ENCODE data around the gene AP2B1.

AP2B1 gene

GRCh38 chr17:35766489-35766877 lies 179.4 kb downstream of the AP2B1 start:
- TF ChIP-seq REST (IDR thresholded peaks at IDR 0.05; ENCODE audit: low read depth) (no peak), MAX (IDR thresholded peaks at IDR 0.05) (no peak), TEAD4 (IDR thresholded peaks at IDR 0.05) (no peak), EP300 (IDR thresholded peaks at IDR 0.05; ENCODE audit: borderline replicate concordance) (no peak), FOXM1 (IDR thresholded peaks at IDR 0.05; ENCODE audit: borderline replicate concordance, low read depth) (no peak), NFIC (IDR thresholded peaks at IDR 0.05) (no peak), ZBTB7A (IDR thresholded peaks at IDR 0.05; ENCODE audit: low read depth) (no peak)

DNA sequence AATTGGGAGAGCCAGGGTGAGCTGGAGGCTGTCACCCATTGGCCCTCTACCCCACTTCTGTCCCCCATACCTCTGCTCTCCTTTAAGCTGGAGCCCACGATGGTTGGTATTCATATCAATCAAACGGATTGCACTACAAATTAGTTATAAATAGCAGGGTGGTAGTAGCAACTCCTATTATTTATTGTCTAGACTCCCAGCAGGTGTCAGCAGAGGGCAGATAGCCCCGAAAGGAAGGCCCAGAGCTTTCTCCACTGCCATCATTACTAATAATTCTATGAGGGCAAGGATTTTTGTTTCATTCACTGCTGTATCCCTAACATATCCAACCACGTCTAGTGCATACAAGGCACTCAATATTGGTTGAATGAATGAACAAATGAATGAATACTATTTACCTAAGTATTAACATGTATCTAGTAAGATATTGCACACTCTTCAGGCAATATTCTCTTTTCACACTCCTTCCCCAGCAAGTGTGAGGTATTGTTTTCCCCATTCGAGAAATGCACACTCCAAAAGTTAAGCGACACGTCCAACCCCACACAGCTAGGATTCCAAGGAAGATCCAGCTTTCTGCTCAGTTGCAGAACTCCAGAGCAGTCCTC lies 179.9 kb downstream of the AP2B1 start:
- TF ChIP-seq EGR1 (IDR thresholded peaks at IDR 0.05) (no peak), TEAD4 (IDR thresholded peaks at IDR 0.05) (no peak), USF1 (IDR thresholded peaks at IDR 0.05) (no peak), TAF1 (IDR thresholded peaks at IDR 0.05; ENCODE audit: low read depth) (no peak), RAD21 (IDR thresholded peaks at IDR 0.05; ENCODE audit: low read depth) (peak; percentile 59), EP300 (IDR thresholded peaks at IDR 0.05; ENCODE audit: borderline replicate concordance) (no peak)

DNA sequence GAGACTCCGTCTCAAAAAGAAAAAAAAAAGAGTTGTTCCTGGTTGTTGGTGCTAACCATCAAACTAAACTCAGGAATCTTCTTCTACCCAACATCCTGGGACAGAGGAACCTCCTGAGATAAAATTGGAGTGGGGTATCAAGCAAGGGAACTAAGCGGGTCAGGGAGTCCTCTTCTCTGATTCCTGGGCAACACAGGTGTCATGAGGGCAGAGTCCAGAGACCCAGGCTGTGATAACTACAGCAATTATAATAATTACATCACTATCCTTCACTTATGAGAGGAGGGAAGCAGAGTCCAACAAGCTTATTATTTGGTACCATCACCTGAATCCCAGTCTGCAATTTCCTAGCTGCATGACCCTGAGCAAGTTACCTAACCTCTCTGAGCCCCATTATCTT lies 181.7 kb downstream of the AP2B1 start:
- no peak for TF ChIP-seq FOXM1 (IDR thresholded peaks at IDR 0.05; ENCODE audit: borderline replicate concordance, low read depth)
- TF ChIP-seq TEAD4 (IDR thresholded peaks at IDR 0.05), result no peak

GRCh38 chr17:35769895-35770486 lies 182.9 kb downstream of the AP2B1 start:
- no peak for TF ChIP-seq MAX (IDR thresholded peaks at IDR 0.05)
- TF ChIP-seq REST (IDR thresholded peaks at IDR 0.05; ENCODE audit: low read depth), result no peak
- no peak for TF ChIP-seq EGR1 (IDR thresholded peaks at IDR 0.05)
- TF ChIP-seq TAF1 (IDR thresholded peaks at IDR 0.05; ENCODE audit: low read depth), result no peak
- TF ChIP-seq TEAD4 (IDR thresholded peaks at IDR 0.05), result no peak
- TF ChIP-seq RAD21 (IDR thresholded peaks at IDR 0.05; ENCODE audit: low read depth), result no peak
- TF ChIP-seq EP300 (IDR thresholded peaks at IDR 0.05; ENCODE audit: borderline replicate concordance), result no peak
- TF ChIP-seq USF1 (IDR thresholded peaks at IDR 0.05), result no peak
- no peak for TF ChIP-seq ZBTB7A (IDR thresholded peaks at IDR 0.05; ENCODE audit: low read depth)
- TF ChIP-seq TCF12 (IDR thresholded peaks at IDR 0.05; ENCODE audit: low read depth), result no peak
- TF ChIP-seq CREB1 (IDR thresholded peaks at IDR 0.05; ENCODE audit: low read depth), result no peak

DNA sequence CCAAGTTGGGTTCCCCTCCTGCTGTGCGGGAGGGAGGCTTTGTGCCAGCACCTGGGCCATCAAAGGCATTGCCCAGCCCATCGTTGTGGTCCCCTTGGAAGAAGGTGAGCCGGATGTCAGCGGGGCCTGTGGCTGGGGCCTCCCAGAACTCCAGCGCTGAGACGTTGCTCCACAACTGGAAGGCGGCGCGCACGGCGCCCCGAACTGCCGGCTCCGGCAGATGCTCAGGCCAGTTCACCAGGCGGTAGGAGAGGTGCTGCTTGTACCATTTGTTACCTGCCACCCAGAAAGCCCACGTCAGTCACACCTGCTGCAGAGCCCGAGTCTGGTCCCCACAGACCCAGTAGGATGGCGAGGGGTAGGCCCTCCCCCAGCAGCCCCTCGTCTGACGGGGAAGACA lies 186.0 kb downstream of the AP2B1 start:
- TF ChIP-seq NFIC (IDR thresholded peaks at IDR 0.05), result no peak
- no peak for TF ChIP-seq TEAD4 (IDR thresholded peaks at IDR 0.05)
- no peak for TF ChIP-seq FOXM1 (IDR thresholded peaks at IDR 0.05; ENCODE audit: borderline replicate concordance, low read depth)
- TF ChIP-seq REST (IDR thresholded peaks at IDR 0.05; ENCODE audit: low read depth), result no peak
- TF ChIP-seq TAF1 (IDR thresholded peaks at IDR 0.05; ENCODE audit: low read depth), result no peak
- no peak for TF ChIP-seq USF1 (IDR thresholded peaks at IDR 0.05)
- TF ChIP-seq CREB1 (IDR thresholded peaks at IDR 0.05; ENCODE audit: low read depth), result no peak
- TF ChIP-seq EGR1 (IDR thresholded peaks at IDR 0.05), result no peak
- no peak for TF ChIP-seq MAX (IDR thresholded peaks at IDR 0.05)
- no peak for TF ChIP-seq RAD21 (IDR thresholded peaks at IDR 0.05; ENCODE audit: low read depth)

Measured in Ishikawa (cell line).